LNCaP clone FGC (cell line): ENCODE data around the gene ZC3H10.
A peak's percentile ranks its signal among the peaks of the same experiment; 100 is the strongest.
"Not testable (repeated sequence)": the region's sequence is repeated elsewhere in the genome, so short reads cannot be mapped to it uniquely, and the experiment has no call there.

Source experiments
- DNase-seq: peaks from one replicate; pipeline ENCODE4 v3.0.0-alpha.2; 2011; ENCODE audit warnings: low read depth
- H3K4me3 ChIP-seq: 2 replicates; pipeline ENCODE4 v1.5.1; 2011; ENCODE audit warnings: mild to moderate bottlenecking, low read depth, low read length, control low read depth
- CTCF ChIP-seq: IDR thresholded peaks from 2 replicates; pipeline ENCODE4 v1.5.1; 2012; ENCODE audit warnings: mild to moderate bottlenecking; ENCODE audit not compliant: control insufficient read depth, insufficient read depth; ENCODE audit errors: extremely low read depth

ZC3H10 gene

GRCh38 chr12:56107242-56107641 is 10.8 kb upstream of the ZC3H10 start:
- no peak overlapping the region for H3K4me3 ChIP-seq
- no peak for TF ChIP-seq CTCF

GRCh38 chr12:56110571-56110970 is 7.5 kb upstream of the ZC3H10 start:
- no peak for DNase-seq
- no peak for TF ChIP-seq CTCF
- H3K4me3 ChIP-seq = no peak overlapping the region

More at GRCh38 chr12:56107242-56107641, 10.8 kb upstream of the ZC3H10 start:
- no peak for DNase-seq

- no peak for DNase-seq
- no peak for TF ChIP-seq CTCF
Measured at GRCh38 chr12:56114084-56114483, 4.0 kb upstream of the ZC3H10 start.

GRCh38 chr12:56115329-56115728 is 2.7 kb upstream of the ZC3H10 start:
- TF ChIP-seq CTCF = no peak
- H3K4me3 ChIP-seq = peak overlapping the region; percentile 96
- DNase-seq = no peak

More at GRCh38 chr12:56114084-56114483, 4.0 kb upstream of the ZC3H10 start:
- no peak overlapping the region for H3K4me3 ChIP-seq

GRCh38 chr12:56116267-56117081 is 1.6 kb upstream of the ZC3H10 start, which contains the start of gene RPL41:
RPL41 (plus strand) TSS chr12:56116633.
- TF ChIP-seq CTCF = 0 out of 2 replicates have a peak, but pooled peaks have one; percentile 1
- peak; percentile 77 for DNase-seq
- H3K4me3 ChIP-seq = peak within 1 kb of the TSS; percentile 96

- not testable (repeated sequence) for DNase-seq
- peak overlapping the region; percentile 96 for H3K4me3 ChIP-seq
Measured at GRCh38 chr12:56117082-56117706, 872 bp upstream of the ZC3H10 start.

GRCh38 chr12:56118688-56119357 is 757 bp downstream of the ZC3H10 start:
- DNase-seq = no peak
- TF ChIP-seq CTCF = no peak
- H3K4me3 ChIP-seq = peak overlapping the region; percentile 96
